Stimulated activated CD8-positive, alpha-beta memory T cell treated with anti-CD3 and anti-CD28 coated beads, Interleukin-4, amount 100 ng/mL, for 24 hours (primary cell): ENCODE data around the gene VWC2.
"Not testable (repeated sequence)": the region's sequence is repeated elsewhere in the genome, so short reads cannot be mapped to it uniquely, and the experiment has no call there.

Source experiments
- DNase-seq: peaks from one replicate; pipeline ENCODE4 v3.0.0-alpha.2; 2020; ENCODE audit warnings: low read depth

VWC2 gene

DNA sequence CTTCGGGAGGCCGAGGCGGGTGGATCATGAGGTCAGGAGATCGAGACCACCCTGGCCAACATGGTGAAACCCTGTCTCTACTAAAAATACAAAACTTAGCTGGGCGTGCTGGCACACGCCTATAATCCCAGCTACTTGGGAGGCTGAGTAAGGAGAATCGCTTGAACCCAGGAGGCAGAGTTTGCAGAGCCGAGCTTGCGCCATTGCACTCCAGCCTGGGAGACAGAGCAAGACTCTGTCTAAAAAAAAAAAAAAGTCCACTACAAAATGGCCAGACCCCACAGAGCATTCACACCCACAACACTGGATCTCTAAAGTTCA is 78.1 kb downstream of the VWC2 start:
- DNase-seq, result not testable (repeated sequence)

- no peak for DNase-seq
These were observed 79.4 kb downstream of the VWC2 start for GRCh38 chr7:49852619-49853462.

DNA sequence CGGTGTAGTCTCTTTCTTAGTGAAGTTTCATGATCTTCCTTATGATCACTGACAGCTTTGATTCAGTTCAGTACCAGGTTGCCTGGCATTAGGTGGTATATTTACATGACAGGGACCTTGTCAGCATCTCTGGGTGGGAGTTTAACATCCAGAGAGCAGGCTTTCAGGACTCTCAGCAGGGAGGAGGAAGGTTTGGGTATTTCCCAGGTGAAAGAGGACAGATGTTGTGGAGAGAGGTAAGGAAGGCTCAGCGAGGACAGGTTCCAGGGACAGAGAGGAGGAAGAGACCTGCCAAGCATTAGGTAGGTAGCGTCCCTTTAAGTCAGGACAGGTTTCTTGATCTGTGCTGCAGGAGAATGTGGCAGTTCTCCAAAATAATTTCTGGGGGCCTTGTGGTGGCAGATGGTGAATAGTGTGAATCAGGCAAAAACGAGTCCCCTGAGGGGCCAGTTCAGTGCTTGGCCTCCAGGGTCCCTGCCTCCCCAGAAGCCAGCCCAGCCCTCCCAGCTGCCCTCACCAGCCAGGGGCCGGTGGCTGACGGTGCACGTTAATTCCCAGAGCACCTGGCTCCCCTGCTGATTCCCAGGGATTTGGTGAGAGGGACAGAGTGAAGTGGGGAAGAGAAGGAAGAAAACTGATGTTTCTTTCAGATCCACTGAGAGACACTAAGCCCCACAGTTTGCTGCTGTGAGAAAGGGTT is 82.0 kb downstream of the VWC2 start:
- DNase-seq, result no peak

DNA sequence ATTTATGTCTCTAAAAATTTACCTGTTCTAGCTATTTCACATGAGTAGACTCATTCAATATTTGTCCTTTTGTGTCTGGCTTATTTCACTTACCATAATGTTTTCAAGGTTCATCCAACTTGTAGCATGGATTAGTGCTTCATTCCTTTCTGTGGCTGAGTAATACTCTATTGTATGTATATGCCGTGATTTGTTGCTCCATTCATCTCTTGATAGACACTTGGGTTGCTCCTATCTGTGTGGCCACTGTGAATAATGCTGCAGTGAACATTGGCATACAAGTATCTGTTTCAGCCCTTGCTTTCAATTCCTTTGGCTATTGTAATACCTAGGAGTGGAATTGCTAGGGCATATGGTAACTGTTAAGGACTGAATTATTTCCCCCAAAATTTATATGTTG is 86.9 kb downstream of the VWC2 start:
- no peak for DNase-seq

DNA sequence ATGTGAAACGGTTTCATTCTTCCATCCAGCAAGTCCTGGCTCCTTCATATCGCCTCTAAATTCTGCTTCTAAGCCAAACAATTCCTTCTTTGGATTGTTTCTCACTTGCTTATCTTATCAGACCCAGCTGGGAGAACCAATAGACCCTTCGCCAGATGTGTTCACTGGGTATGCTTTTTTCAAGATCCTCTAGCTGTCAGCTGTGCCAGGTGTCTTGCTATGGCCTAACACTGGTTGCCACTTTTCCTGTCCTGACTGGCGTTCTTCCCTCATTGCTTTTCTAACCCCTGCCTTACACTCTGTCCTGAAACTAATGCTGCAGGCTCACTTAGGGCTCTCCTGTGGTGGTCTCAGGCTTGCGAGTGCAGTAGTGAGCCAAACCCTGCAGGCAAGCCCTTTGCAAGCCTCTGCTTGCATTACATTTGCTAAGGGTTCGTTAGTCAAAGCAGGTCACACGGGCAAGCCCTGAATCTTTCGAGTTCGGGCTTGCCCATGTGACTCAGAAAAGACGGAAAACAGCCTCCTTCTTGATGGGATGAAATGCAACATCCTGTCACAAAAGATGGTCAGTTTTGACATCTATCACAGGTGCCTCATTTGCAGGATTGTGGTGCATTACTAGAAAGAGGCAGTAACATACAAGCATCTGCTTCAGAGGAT is 92.8 kb downstream of the VWC2 start:
- DNase-seq, result no peak

DNA sequence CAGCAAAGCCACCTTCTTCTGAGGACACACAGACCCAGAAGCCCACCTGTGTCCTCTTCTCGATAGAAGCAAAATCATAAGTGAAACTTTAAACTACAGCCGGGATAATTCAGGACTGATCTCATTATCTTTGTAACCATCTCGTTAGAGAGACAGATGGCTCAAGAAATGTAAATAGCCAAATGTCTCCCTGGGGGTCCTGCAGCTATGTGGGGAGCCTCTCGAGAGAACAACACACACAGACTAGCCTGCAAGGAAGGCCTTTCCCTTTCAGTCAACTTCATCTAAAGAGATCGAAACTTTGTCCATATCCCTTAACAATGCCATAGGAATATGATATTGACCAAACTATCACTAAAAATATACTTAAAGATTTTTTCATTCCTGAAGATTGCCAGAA is 93.5 kb downstream of the VWC2 start:
- no peak for DNase-seq

GRCh38 chr7:49873420-49873819 is 100.0 kb downstream of the VWC2 start:
- DNase-seq, result no peak

- no peak for DNase-seq
These were observed 101.9 kb downstream of the VWC2 start for GRCh38 chr7:49875336-49875735.

DNA sequence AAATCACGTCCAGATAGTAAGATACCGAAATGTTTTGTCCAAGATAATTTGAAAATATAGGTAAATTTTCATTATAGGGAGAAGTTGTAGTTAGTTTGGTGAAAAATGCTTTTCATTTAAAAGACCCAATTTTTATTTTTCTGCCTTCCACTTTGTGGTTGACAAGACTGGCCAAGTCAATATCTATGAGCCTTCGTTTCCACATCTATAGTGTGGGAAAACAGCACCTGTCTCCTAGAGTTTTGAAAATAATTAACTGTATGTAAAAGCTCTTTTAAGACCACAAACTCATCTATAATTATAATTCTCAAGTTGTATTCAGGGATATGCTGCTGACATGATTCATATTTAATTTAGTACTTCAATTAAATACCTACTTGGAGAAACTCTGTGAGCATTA is 102.8 kb downstream of the VWC2 start:
- DNase-seq, result no peak

- DNase-seq, result no peak
These were observed 104.7 kb downstream of the VWC2 start for GRCh38 chr7:49878089-49878488.

- DNase-seq, result no peak
These were observed 105.2 kb downstream of the VWC2 start for GRCh38 chr7:49878627-49879026.

- DNase-seq, result no peak
These were observed 110.5 kb downstream of the VWC2 start for GRCh38 chr7:49883933-49884332.

GRCh38 chr7:49885593-49886285 is 112.3 kb downstream of the VWC2 start:
- DNase-seq, result no peak

GRCh38 chr7:49892481-49892880 is 119.0 kb downstream of the VWC2 start:
- DNase-seq, result no peak

- no peak for DNase-seq
These were observed 119.7 kb downstream of the VWC2 start for GRCh38 chr7:49893131-49893530.

- no peak for DNase-seq
These were observed 121.1 kb downstream of the VWC2 start for GRCh38 chr7:49894543-49894942.

DNA sequence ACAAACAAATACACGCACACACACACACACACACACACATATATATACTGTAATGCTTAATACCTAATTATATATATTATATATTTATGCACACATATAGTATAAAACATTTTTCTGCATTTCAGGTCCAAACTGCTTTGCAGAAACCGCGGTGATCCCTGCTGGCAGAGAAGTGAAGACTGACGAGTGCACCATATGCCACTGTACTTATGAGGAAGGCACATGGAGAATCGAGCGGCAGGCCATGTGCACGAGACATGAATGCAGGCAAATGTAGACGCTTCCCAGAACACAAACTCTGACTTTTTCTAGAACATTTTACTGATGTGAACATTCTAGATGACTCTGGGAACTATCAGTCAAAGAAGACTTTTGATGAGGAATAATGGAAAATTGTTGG is 138.5 kb downstream of the VWC2 start:
- no peak for DNase-seq

GRCh38 chr7:49926720-49927119 is 153.3 kb downstream of the VWC2 start:
- DNase-seq, result no peak

GRCh38 chr7:49927631-49928030 is 154.2 kb downstream of the VWC2 start:
- DNase-seq, result no peak

- no peak for DNase-seq
These were observed 155.3 kb downstream of the VWC2 start for GRCh38 chr7:49928787-49929186.

DNA sequence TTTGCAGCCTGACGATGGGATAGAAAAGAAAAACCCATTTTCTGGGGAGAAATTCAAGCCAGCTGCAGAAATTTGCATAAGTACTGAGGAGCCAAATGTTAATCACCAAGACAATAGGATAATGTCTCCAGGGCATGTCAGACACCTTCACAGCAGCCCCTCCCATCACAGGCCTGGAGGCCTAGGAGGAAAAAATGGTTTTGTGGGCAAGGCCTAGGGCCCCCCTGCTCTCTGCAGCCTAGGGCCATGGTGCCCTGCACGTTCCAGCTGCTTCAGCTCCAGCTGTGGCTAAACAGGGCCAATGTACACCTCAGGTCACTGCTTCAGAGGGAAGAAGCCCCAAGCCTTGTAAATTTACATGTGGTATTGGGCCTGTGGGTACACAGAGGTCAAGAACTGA is 158.2 kb downstream of the VWC2 start:
- DNase-seq, result no peak

- DNase-seq, result no peak
These were observed 164.2 kb downstream of the VWC2 start for GRCh38 chr7:49937608-49938007.
